HL-60 (cell line): ENCODE measurements around the gene CAD.

Experiments used
- CTCF ChIP-seq: IDR thresholded peaks from one replicate; pipeline ENCODE4 v1.5.1; 2011; ENCODE audit warnings: low read length, control low read depth, inconsistent platforms; ENCODE audit not compliant: insufficient read depth
- GABPA ChIP-seq: IDR thresholded peaks from 2 replicates; pipeline ENCODE4 v1.6.1; 2012; ENCODE audit warnings: low read depth
- POLR2AphosphoS5 ChIP-seq: IDR thresholded peaks from 2 replicates; pipeline ENCODE4 v1.6.1; 2012; ENCODE audit warnings: low read depth
- SPI1 ChIP-seq: IDR thresholded peaks from 2 replicates; pipeline ENCODE4 v1.6.1; 2012; ENCODE audit warnings: low read depth, mild to moderate bottlenecking, borderline replicate concordance
- TF ChIP-seq, protein P1 (sequence below): IDR thresholded peaks from 2 replicates; pipeline ENCODE4 v1.6.1; 2012; ENCODE audit warnings: low read depth; ENCODE audit not compliant: insufficient replicate concordance

GRCh38 chr2:27264253-27264752 lies 47.1 kb downstream of the CAD start:
- TF ChIP-seq POLR2AphosphoS5 = no peak
- TF ChIP-seq CTCF = no peak
- TF ChIP-seq GABPA = no peak
- TF ChIP-seq, protein P1, sequence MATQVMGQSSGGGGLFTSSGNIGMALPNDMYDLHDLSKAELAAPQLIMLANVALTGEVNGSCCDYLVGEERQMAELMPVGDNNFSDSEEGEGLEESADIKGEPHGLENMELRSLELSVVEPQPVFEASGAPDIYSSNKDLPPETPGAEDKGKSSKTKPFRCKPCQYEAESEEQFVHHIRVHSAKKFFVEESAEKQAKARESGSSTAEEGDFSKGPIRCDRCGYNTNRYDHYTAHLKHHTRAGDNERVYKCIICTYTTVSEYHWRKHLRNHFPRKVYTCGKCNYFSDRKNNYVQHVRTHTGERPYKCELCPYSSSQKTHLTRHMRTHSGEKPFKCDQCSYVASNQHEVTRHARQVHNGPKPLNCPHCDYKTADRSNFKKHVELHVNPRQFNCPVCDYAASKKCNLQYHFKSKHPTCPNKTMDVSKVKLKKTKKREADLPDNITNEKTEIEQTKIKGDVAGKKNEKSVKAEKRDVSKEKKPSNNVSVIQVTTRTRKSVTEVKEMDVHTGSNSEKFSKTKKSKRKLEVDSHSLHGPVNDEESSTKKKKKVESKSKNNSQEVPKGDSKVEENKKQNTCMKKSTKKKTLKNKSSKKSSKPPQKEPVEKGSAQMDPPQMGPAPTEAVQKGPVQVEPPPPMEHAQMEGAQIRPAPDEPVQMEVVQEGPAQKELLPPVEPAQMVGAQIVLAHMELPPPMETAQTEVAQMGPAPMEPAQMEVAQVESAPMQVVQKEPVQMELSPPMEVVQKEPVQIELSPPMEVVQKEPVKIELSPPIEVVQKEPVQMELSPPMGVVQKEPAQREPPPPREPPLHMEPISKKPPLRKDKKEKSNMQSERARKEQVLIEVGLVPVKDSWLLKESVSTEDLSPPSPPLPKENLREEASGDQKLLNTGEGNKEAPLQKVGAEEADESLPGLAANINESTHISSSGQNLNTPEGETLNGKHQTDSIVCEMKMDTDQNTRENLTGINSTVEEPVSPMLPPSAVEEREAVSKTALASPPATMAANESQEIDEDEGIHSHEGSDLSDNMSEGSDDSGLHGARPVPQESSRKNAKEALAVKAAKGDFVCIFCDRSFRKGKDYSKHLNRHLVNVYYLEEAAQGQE = no peak
- no peak for TF ChIP-seq SPI1
